SK-N-MC (cell line): ENCODE measurements around the gene UBE2G1.

ENCODE experiments used
- EZH2 ChIP-seq: fragments of 200-600 bp; sonication (generic); IDR thresholded peaks from one replicate; pipeline ENCODE4 v1.6.1; 2017; ENCODE audit warnings: antibody characterized with exemption
- FOXP2 ChIP-seq: optimal IDR thresholded peaks from 2 replicates; pipeline ENCODE3; 2011; ENCODE audit warnings: mild to moderate bottlenecking, moderate library complexity; ENCODE audit not compliant: insufficient read depth; ENCODE audit errors: extremely low read length, control extremely low read depth
- POLR2AphosphoS5 ChIP-seq: IDR thresholded peaks from 2 replicates; pipeline ENCODE4 v1.6.1; 2012; ENCODE audit warnings: mild to moderate bottlenecking, low read depth, low read length, borderline replicate concordance

- no peak for TF ChIP-seq POLR2AphosphoS5
- no peak for TF ChIP-seq EZH2
- TF ChIP-seq FOXP2: no peak
Observed at GRCh38 chr17:4233668-4234258, 132.7 kb downstream of the UBE2G1 start.
